Mammary epithelial cell (primary cell): ENCODE measurements around the gene RYR1.
"Not testable (repeated sequence)": the region's sequence is repeated elsewhere in the genome, so short reads cannot be mapped to it uniquely, and the experiment has no call there.

Source experiments
- CTCF ChIP-seq, 2 donors: IDR thresholded peaks in 1 of 2; conservative IDR thresholded peaks in 1 of 2; 2 replicates each; pipeline ENCODE4 v1.5.1; 2011 to 2012; ENCODE audit warnings: inconsistent platforms in 2 of 2, low read length in 2 of 2, mild to moderate bottlenecking in 2 of 2, control low read depth in 1 of 2, low read depth in 1 of 2; ENCODE audit not compliant: insufficient read depth in 1 of 2; ENCODE audit errors: extremely low read depth in 1 of 2
- EZH2 ChIP-seq: IDR thresholded peaks from 2 replicates; pipeline ENCODE4 v1.6.1; 2012; ENCODE audit warnings: low read length, inconsistent platforms, borderline replicate concordance

DNA sequence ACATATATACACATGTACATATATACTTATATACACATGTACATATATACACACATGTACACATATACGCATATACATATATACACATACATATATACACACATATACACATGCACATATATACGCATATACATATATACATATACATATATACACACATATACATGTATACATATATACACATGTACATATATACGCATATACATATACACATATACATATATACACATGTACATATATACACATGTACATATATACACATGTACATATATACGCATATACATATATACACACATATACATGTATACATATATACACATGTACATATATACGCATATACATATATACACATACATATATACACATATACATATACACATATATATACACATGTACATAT, 169.4 kb downstream of the RYR1 start:
- not testable (repeated sequence) for TF ChIP-seq CTCF (conservative IDR thresholded peaks at IDR 0.05 in 1 of 2, IDR thresholded peaks at IDR 0.05 in 1 of 2; ENCODE audit: extremely low read depth in 1 of 2, insufficient read depth in 1 of 2, low read depth in 1 of 2, low read length in 2 of 2); EZH2
